KMS-11 (cell line): ENCODE measurements around the gene RHOC.

Source experiments
- H2AFZ ChIP-seq: fragments of 200-600 bp; sonication (generic); 2 replicates; pipeline ENCODE4 v1.6.1; 2016; ENCODE audit warnings: antibody characterized with exemption, mixed run types, low read depth
- H3K27ac ChIP-seq: fragments of 200-600 bp; sonication (generic); 2 replicates; pipeline ENCODE4 v1.6.1; 2016; ENCODE audit warnings: mild to moderate bottlenecking, mixed run types
- H3K27me3 ChIP-seq: fragments of 200-600 bp; sonication (generic); 2 replicates; pipeline ENCODE4 v1.6.1; 2017; ENCODE audit warnings: mild to moderate bottlenecking, low read depth, mixed run types, moderate library complexity; ENCODE audit not compliant: insufficient read depth
- H3K36me3 ChIP-seq: fragments of 200-600 bp; sonication (generic); 2 replicates; pipeline ENCODE4 v1.6.1; 2017; ENCODE audit warnings: mild to moderate bottlenecking, mixed run types; ENCODE audit not compliant: insufficient read depth
- H3K4me1 ChIP-seq: fragments of 200-600 bp; sonication (generic); 2 replicates; pipeline ENCODE4 v1.6.1; 2016; ENCODE audit warnings: mild to moderate bottlenecking, low read depth, mixed run types; ENCODE audit not compliant: poor library complexity, severe bottlenecking
- H3K4me2 ChIP-seq: fragments of 200-600 bp; sonication (generic); 2 replicates; pipeline ENCODE4 v1.7.0; 2016; ENCODE audit warnings: mild to moderate bottlenecking, mixed run types
- H3K4me3 ChIP-seq: fragments of 200-600 bp; sonication (generic); IDR thresholded peaks from 2 replicates; pipeline ENCODE4 v1.6.1; 2017; ENCODE audit warnings: low read depth, low read length, mixed read lengths; ENCODE audit not compliant: insufficient read depth
- H3K79me2 ChIP-seq: fragments of 200-600 bp; sonication (generic); 2 replicates; pipeline ENCODE4 v1.6.1; 2016; ENCODE audit warnings: low read depth, mixed run types; ENCODE audit not compliant: insufficient read depth
- H3K9ac ChIP-seq: fragments of 200-600 bp; sonication (generic); 2 replicates; pipeline ENCODE4 v1.6.1; 2016; ENCODE audit warnings: mild to moderate bottlenecking, mixed run types
- H4K20me1 ChIP-seq: fragments of 200-600 bp; sonication (generic); 2 replicates; pipeline ENCODE4 v1.6.1; 2016; ENCODE audit warnings: mild to moderate bottlenecking, mixed run types; ENCODE audit not compliant: insufficient read depth
- TF ChIP-seq, protein P1 (sequence below): fragments of 200-600 bp; sonication (generic); conservative IDR thresholded peaks from 2 replicates; pipeline ENCODE4 v1.6.1; 2017; ENCODE audit warnings: low read depth, mild to moderate bottlenecking, antibody characterized with exemption, low read length, moderate library complexity, mixed read lengths

Gene RHOC

GRCh38 chr1:112743174-112744008, 36.5 kb upstream of the RHOC start:
- no peaks in the 10 kb centered on the region for H3K4me1 ChIP-seq
- H3K4me2 ChIP-seq, result no peak overlapping the region
- no peaks in the 10 kb centered on the region for H3K27me3 ChIP-seq
- no peak overlapping the region for H2AFZ ChIP-seq
- no peaks in the 10 kb centered on the region for H3K36me3 ChIP-seq
- H3K9ac ChIP-seq, result no peak overlapping the region
- H4K20me1 ChIP-seq, result no peaks in the 10 kb centered on the region
- no peak overlapping the region for H3K4me3 ChIP-seq
- no peaks in the 10 kb centered on the region for H3K79me2 ChIP-seq
- TF ChIP-seq, protein P1, sequence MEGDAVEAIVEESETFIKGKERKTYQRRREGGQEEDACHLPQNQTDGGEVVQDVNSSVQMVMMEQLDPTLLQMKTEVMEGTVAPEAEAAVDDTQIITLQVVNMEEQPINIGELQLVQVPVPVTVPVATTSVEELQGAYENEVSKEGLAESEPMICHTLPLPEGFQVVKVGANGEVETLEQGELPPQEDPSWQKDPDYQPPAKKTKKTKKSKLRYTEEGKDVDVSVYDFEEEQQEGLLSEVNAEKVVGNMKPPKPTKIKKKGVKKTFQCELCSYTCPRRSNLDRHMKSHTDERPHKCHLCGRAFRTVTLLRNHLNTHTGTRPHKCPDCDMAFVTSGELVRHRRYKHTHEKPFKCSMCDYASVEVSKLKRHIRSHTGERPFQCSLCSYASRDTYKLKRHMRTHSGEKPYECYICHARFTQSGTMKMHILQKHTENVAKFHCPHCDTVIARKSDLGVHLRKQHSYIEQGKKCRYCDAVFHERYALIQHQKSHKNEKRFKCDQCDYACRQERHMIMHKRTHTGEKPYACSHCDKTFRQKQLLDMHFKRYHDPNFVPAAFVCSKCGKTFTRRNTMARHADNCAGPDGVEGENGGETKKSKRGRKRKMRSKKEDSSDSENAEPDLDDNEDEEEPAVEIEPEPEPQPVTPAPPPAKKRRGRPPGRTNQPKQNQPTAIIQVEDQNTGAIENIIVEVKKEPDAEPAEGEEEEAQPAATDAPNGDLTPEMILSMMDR, result no peak
- no peak overlapping the region for H3K27ac ChIP-seq

DNA sequence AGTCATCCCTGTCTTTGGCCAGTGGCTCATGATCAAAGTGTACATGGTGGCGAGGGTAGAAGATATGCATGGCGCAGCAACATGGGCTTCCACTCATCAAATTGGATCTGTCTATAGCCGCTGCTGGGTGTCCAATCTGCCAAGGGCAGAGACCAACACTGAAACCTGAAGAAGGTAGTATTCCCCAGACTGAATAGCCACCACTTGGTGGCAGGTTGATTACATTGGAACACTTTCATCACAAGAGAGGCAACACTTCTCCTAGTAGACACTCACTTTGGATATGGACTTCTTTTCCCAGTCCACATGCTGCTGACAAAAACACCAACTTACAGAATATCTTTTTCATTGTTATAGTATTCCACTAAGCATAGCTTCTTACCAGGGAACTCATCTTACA, 30.6 kb upstream of the RHOC start:
- TF ChIP-seq, protein P1, result no peak
- H3K36me3 ChIP-seq, result no peaks in the 10 kb centered on the region
- H3K79me2 ChIP-seq, result no peaks in the 10 kb centered on the region
- H3K4me1 ChIP-seq, result no peaks in the 10 kb centered on the region
- no peak overlapping the region for H2AFZ ChIP-seq
- no peak overlapping the region for H3K4me2 ChIP-seq
- H3K27me3 ChIP-seq, result no peaks in the 10 kb centered on the region
- no peak overlapping the region for H3K27ac ChIP-seq
- H3K9ac ChIP-seq, result no peak overlapping the region
- H3K4me3 ChIP-seq, result no peak overlapping the region
- H4K20me1 ChIP-seq, result no peaks in the 10 kb centered on the region

GRCh38 chr1:112735752-112736151, 28.8 kb upstream of the RHOC start:
- Histone ChIP-seq H3K27ac (no peak overlapping the region), H3K9ac (no peak overlapping the region), H3K4me1 (no peaks in the 10 kb centered on the region), H2AFZ (no peak overlapping the region), H3K36me3 (no peaks in the 10 kb centered on the region), H3K27me3 (no peaks in the 10 kb centered on the region), H4K20me1 (no peaks in the 10 kb centered on the region), H3K4me2 (no peak overlapping the region), H3K79me2 (no peaks in the 10 kb centered on the region), H3K4me3 (no peak overlapping the region)
- TF ChIP-seq, protein P1, result no peak

DNA sequence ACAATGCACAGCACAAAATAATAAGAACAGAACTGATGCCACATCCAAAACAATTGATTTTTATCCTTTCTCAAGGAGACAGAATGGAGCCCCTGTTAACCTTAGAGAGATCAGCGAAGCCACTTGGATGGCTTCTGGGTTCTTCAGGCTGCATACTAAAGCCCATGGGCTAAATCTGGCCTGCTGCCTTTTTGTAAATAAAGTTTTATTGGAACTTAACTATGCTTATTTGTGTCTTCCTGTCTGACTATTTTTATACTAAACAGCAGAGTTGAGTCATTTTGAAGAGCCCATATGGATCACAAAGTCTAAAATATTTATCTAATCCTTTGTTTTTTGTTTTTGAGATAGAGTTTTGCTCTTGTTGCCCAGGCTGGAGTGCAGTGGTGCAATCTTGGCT, 24.5 kb upstream of the RHOC start:
- H3K9ac ChIP-seq, result no peak overlapping the region
- no peak overlapping the region for H3K4me3 ChIP-seq
- no peak overlapping the region for H3K4me2 ChIP-seq
- no peaks in the 10 kb centered on the region for H3K36me3 ChIP-seq
- H4K20me1 ChIP-seq, result no peaks in the 10 kb centered on the region
- no peak overlapping the region for H2AFZ ChIP-seq
- no peaks in the 10 kb centered on the region for H3K27me3 ChIP-seq
- no peaks in the 10 kb centered on the region for H3K4me1 ChIP-seq
- TF ChIP-seq, protein P1, result no peak
- no peak overlapping the region for H3K27ac ChIP-seq
- H3K79me2 ChIP-seq, result no peaks in the 10 kb centered on the region
